ENCODE measurements around the gene CYP4V2.

The CYP4V2 gene

DNA sequence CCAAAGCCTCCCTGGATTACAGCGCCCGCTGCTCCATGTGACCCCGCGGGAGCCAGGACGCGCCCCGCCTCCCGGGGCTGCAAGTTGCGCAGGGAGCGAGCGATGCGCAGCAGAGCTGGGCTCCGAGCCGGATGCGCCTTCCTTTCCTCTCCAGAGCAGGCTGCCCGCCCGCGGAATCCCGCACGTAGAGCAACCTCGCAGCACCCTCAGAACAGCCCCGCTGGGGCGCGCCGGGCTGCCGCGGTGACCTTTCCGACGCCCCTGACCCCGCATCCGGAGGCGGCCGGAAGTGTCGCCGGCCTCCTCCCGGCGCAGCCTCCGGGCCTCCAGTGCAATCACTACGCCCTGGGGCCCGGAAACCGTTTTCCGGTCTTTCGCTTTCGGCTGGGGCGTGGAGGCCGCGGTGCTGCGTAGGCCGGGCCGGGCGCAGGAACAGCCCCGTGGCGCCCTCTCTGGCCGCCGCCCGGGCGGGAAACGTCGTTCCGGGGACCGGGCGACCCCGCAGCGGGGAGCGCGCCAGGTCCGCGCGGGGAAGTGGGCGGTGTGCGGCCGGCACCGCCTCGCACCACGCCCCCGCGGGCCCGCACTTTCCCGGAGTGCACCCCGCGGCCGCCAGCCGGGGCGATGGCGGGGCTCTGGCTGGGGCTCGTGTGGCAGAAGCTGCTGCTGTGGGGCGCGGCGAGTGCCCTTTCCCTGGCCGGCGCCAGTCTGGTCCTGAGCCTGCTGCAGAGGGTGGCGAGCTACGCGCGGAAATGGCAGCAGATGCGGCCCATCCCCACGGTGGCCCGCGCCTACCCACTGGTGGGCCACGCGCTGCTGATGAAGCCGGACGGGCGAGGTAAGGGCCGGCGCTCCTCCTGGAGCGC lies at the start of gene CYP4V2:
Gene CYP4V2 (plus strand): TSS at position 368 of the 866 bp plus-strand sequence. CDS start 257 bp downstream, at position 625.
- DNase-seq (ENCODE audit: low spot score): peak; percentile 91
- TF ChIP-seq CTCF (IDR thresholded peaks at IDR 0.05): no peak
- H3K27ac ChIP-seq: peak within 1 kb of the TSS; percentile 97 to 99
- H3K4me3 ChIP-seq: peak within 1 kb of the TSS; percentile 95

GRCh38 chr4:186144198-186144945 lies 47.0 kb upstream of the CYP4V2 start:
- no peak for TF ChIP-seq CTCF (IDR thresholded peaks at IDR 0.05)
- DNase-seq (ENCODE audit: low spot score): no peak
- Histone ChIP-seq H3K27ac (peak overlapping the region; percentile 46 to 93), H3K4me3 (peak overlapping the region; percentile 77)

DNA sequence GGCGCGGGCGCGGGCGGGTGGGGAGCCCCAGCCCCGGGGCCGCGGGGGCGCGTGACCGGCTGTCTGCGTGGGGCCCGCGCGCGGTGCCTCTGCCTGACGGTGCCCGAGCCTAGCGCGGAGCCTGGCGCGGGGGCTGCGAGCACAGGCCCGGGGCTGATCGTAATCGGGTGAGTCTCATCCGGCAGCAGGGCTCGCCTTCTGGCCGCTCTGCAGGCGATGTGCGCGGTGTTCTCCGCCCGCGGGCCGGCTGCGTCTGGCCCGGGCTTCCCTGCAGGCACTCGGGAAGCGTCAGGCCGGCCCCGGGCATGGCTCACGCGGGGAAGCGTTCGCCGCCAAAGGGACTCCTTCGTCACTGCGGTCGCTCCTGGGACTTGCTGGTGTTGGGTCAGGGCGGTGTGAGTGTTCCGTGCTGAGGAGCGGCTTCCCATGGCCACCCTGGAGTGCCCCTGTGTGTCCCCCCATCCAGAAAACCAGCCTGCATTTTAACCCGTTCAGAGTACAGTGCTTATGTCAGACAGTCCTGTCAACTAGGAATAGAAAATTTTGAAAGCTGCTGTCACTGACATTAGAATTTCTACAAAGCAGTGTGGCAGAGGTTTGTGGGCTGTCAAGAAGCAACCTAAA lies 46.3 kb upstream of the CYP4V2 start:
- Histone ChIP-seq H3K4me3 (peak overlapping the region; percentile 77), H3K27ac (peak overlapping the region; percentile 86 to 93)
- TF ChIP-seq CTCF (IDR thresholded peaks at IDR 0.05): no peak
- peak; percentile 90 for DNase-seq (ENCODE audit: low spot score)

DNA sequence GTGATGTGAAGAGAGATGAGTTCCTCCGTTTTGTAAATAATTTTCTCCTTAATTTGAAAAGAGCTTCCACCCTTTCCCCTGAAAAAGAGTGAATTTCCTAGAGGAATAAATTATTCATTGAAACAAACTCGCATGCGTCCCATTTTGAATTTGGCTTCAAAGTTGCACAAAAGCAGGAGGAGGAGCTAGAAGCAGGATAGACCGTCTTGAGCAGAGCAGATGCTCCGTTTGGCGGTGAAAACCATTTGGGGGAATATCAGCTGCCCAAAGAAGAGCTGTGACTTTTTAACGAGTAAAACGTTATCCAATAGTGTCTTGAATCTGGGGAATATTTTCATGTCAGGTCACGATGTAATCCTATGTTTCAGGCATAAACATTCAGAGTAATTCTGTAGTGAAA lies 44.9 kb upstream of the CYP4V2 start:
- Histone ChIP-seq H3K27ac (no peak overlapping the region), H3K4me3 (no peak overlapping the region)
- no peak for DNase-seq (ENCODE audit: low spot score)
- no peak for TF ChIP-seq CTCF (IDR thresholded peaks at IDR 0.05)

- no peak overlapping the region for H3K4me3 ChIP-seq
- TF ChIP-seq CTCF (IDR thresholded peaks at IDR 0.05): no peak
- H3K27ac ChIP-seq: no peak overlapping the region
- no peak for DNase-seq (ENCODE audit: low spot score)
Observed at GRCh38 chr4:186148336-186148975, 42.9 kb upstream of the CYP4V2 start.

- peak overlapping the region; percentile 55 for H3K4me3 ChIP-seq
- H3K27ac ChIP-seq: peak overlapping the region; percentile 23 to 62
Observed at GRCh38 chr4:186149872-186150271, 41.5 kb upstream of the CYP4V2 start.

More at GRCh38 chr4:186149872-186150271, 41.5 kb upstream of the CYP4V2 start:
- peak; percentile 85 for DNase-seq (ENCODE audit: low spot score)
- no peak for TF ChIP-seq CTCF (IDR thresholded peaks at IDR 0.05)
